ENCODE data around the gene PTPRJ. TPM values are rescaled to one million over a fixed set of nuclear protein-coding genes. Genes with fewer than 3 reads are reported as not detected.

Gene PTPRJ
- total RNA-seq, 1 experiment from 2014 or later, result 10.5 TPM

DNA sequence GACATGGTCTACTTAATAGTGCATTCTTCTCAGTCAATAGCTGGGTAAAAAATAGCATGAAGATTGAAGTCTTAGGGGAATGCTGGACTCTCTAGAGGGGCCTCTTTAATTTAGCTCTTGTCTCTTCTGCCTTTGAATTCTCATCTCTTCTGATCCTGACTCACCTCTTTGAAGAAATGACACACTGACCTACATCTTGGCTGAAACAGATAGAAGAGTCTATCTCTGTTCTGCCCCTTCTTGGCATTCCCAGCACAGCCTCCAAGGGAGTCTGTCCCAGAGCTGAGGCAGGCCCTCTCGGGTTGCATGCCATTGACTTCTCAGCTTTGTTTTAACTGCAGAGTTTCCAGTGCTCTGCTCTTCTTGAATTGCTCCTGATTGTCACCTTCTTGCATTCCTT lies 55.7 kb downstream of the PTPRJ start:
- H4K20me1 ChIP-seq (ENCODE audit: low read length), result no peaks in the 10 kb centered on the region; the same call in 1 of the 2 replicates
- CTCF ChIA-PET, result no interaction called here
- no peak overlapping the region for H3K4me3 ChIP-seq (ENCODE audit: low read length)
- H2AFZ ChIP-seq (ENCODE audit: low read length), result no peak overlapping the region
- H3F3A ChIP-seq (ENCODE audit: low read length, unreplicated experiment), result no peaks in the 10 kb centered on the region
- no peaks in the 10 kb centered on the region for H3K9me2 ChIP-seq (replicated peaks; ENCODE audit: low read length)
- no peaks in the 10 kb centered on the region for H3K36me3 ChIP-seq (ENCODE audit: low read depth, low read length)
- intact Hi-C loops (cut with micrococcal nuclease), result no loop called here
- no peaks in the 10 kb centered on the region for H3K9me3 ChIP-seq (ENCODE audit: low read length)
- POLR2A ChIA-PET (ENCODE audit: unreplicated experiment), result no interaction called here
- no peak overlapping the region for H3K4me2 ChIP-seq (ENCODE audit: low read length)
- H3K4me1 ChIP-seq (ENCODE audit: insufficient read depth, low read length), result no peaks in the 10 kb centered on the region
- TF ChIP-seq EZH2 (IDR thresholded peaks at IDR 0.05; ENCODE audit: low read length, unreplicated experiment) (no peak), EZH2phosphoT487 (IDR thresholded peaks at IDR 0.05; ENCODE audit: borderline replicate concordance, low read length) (no peak)
- TF ChIP-seq, protein P1, sequence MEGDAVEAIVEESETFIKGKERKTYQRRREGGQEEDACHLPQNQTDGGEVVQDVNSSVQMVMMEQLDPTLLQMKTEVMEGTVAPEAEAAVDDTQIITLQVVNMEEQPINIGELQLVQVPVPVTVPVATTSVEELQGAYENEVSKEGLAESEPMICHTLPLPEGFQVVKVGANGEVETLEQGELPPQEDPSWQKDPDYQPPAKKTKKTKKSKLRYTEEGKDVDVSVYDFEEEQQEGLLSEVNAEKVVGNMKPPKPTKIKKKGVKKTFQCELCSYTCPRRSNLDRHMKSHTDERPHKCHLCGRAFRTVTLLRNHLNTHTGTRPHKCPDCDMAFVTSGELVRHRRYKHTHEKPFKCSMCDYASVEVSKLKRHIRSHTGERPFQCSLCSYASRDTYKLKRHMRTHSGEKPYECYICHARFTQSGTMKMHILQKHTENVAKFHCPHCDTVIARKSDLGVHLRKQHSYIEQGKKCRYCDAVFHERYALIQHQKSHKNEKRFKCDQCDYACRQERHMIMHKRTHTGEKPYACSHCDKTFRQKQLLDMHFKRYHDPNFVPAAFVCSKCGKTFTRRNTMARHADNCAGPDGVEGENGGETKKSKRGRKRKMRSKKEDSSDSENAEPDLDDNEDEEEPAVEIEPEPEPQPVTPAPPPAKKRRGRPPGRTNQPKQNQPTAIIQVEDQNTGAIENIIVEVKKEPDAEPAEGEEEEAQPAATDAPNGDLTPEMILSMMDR (conservative IDR thresholded peaks at IDR 0.05; ENCODE audit: low read depth, low read length), result no peak
- DNase-seq, result no peak
- H3K9ac ChIP-seq (ENCODE audit: low read length), result no peak overlapping the region
- H3K79me2 ChIP-seq (ENCODE audit: low read length), result peaks cover 34% of the 10 kb centered on the region
- BruUV-seq (replicated peaks), result no TSS peak
- no peaks in the 10 kb centered on the region for H3K27me3 ChIP-seq (ENCODE audit: low read length)
- H3K27ac ChIP-seq (ENCODE audit: low read length), result no peak overlapping the region
- ATAC-seq, result no peak; the same call in 1 of the 2 replicates

DNA sequence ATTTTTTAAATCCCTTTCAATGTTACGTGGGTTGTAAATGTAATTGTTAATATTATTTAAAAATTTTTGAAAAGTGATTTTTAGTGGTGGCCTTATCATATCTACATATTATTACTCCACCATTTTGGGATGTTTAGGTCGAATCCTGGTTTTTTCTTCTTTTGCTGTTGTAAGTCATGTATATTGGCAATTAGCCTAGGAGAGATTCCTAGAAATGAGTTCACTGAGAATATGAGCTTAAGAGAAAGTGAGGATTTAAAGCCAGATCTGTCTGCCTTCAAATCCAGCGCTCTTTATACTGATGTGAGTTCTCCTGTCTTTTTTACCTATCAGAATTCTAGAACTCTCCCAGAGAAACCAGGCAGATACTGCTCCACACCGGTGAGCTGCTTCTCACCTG lies 56.1 kb downstream of the PTPRJ start:
- no peak overlapping the region for H3K4me2 ChIP-seq (ENCODE audit: low read length)
- intact Hi-C loops (cut with micrococcal nuclease), result no loop called here
- CTCF ChIA-PET, result no interaction called here
- no peak for TF ChIP-seq EZH2phosphoT487 (IDR thresholded peaks at IDR 0.05; ENCODE audit: borderline replicate concordance, low read length)
- no peak for TF ChIP-seq EZH2 (IDR thresholded peaks at IDR 0.05; ENCODE audit: low read length, unreplicated experiment)
- TF ChIP-seq, protein P1 (conservative IDR thresholded peaks at IDR 0.05; ENCODE audit: low read depth, low read length), result no peak
- no TSS peak for BruUV-seq (replicated peaks)
- no peaks in the 10 kb centered on the region; the same call in 1 of the 2 replicates for H4K20me1 ChIP-seq (ENCODE audit: low read length)
- no peaks in the 10 kb centered on the region for H3K4me1 ChIP-seq (ENCODE audit: insufficient read depth, low read length)
- H3K9me2 ChIP-seq (replicated peaks; ENCODE audit: low read length), result no peaks in the 10 kb centered on the region
- no peaks in the 10 kb centered on the region for H3F3A ChIP-seq (ENCODE audit: low read length, unreplicated experiment)
- POLR2A ChIA-PET (ENCODE audit: unreplicated experiment), result interaction anchor here (0.5 kb wide), 1 partner anchor 27 kb away, joined by 5 read pairs; no protein-coding TSS in a partner anchor
- H3K9me3 ChIP-seq (ENCODE audit: low read length), result no peaks in the 10 kb centered on the region
- H3K79me2 ChIP-seq (ENCODE audit: low read length), result peaks cover 33% of the 10 kb centered on the region
- no peak overlapping the region for H2AFZ ChIP-seq (ENCODE audit: low read length)
- no peak overlapping the region for H3K4me3 ChIP-seq (ENCODE audit: low read length)
- no peaks in the 10 kb centered on the region for H3K27me3 ChIP-seq (ENCODE audit: low read length)
- H3K36me3 ChIP-seq (ENCODE audit: low read depth, low read length), result no peaks in the 10 kb centered on the region
- H3K27ac ChIP-seq (ENCODE audit: low read length), result no peak overlapping the region
- no peak overlapping the region for H3K9ac ChIP-seq (ENCODE audit: low read length)
- ATAC-seq (no peak), DNase-seq (no peak)

DNA sequence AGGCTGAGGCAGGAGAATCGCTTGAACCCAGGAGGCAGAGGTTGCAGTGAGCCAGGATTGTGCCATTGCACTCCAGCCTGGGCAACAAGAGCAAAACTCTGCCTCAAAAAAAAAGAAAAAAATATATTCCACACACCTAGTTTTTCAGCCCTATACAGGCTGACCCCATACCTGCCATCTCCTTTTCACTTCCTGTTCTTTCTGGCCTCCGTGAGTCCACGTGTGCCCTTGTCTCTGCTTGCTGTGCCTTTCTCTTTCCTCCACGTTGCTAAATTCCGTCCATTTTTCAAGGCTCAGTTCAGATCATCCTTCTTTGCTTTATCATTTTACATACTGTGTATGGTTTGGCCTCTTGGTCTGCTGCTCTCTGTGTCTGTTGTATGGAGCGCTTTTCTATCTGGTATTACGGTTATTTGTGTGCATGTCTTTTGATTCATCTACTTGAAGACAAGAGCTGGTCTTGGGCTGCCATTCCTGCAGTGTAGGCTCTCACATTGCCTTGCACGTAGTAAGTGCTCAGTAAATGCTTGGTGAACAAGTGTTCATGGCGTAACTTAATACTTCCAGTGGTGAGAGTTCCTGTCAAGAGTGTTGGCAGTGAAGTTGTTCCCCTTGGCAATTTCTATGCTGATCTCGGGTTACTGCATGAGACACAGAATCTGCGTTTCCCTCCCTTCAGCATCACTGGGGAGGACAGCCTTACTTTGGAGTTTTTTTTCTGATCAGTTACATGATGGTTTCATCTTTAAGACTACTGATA lies 57.5 kb downstream of the PTPRJ start:
- BruUV-seq (replicated peaks), result no TSS peak
- DNase-seq (peak; percentile 27), ATAC-seq (peak; percentile 31; the same call in 1 of the 2 replicates)
- Histone ChIP-seq H3K4me2 (ENCODE audit: low read length) (no peak overlapping the region), H3F3A (ENCODE audit: low read length, unreplicated experiment) (no peaks in the 10 kb centered on the region), H3K79me2 (ENCODE audit: low read length) (peaks cover 33% of the 10 kb centered on the region; the same call in 1 of the 2 replicates), H3K9me2 (replicated peaks; ENCODE audit: low read length) (no peaks in the 10 kb centered on the region), H3K27ac (ENCODE audit: low read length) (no peak overlapping the region), H3K9me3 (ENCODE audit: low read length) (no peaks in the 10 kb centered on the region), H3K4me3 (ENCODE audit: low read length) (no peak overlapping the region), H3K27me3 (ENCODE audit: low read length) (no peaks in the 10 kb centered on the region), H2AFZ (ENCODE audit: low read length) (no peak overlapping the region), H3K9ac (ENCODE audit: low read length) (no peak overlapping the region), H4K20me1 (ENCODE audit: low read length) (no peaks in the 10 kb centered on the region), H3K36me3 (ENCODE audit: low read depth, low read length) (no peaks in the 10 kb centered on the region), H3K4me1 (ENCODE audit: insufficient read depth, low read length) (0 out of 2 replicates have a peak, but pooled peaks cover 3% of the 10 kb centered on the region)
- ChIA-PET POLR2A (ENCODE audit: unreplicated experiment) (no interaction called here), CTCF (no interaction called here)
- intact Hi-C loops (cut with micrococcal nuclease), result no loop called here
- TF ChIP-seq, protein P1 (conservative IDR thresholded peaks at IDR 0.05; ENCODE audit: low read depth, low read length), result no peak
- TF ChIP-seq EZH2 (IDR thresholded peaks at IDR 0.05; ENCODE audit: low read length, unreplicated experiment), result no peak
- no peak for TF ChIP-seq EZH2phosphoT487 (IDR thresholded peaks at IDR 0.05; ENCODE audit: borderline replicate concordance, low read length)
